ENCODE results near the gene NOL8.

The NOL8 gene

GRCh38 chr9:92325269-92325990 lies at the start of gene NOL8, which contains the start of gene CENPP:
TSS of gene NOL8 (minus strand) at chr9:92325350. CDS start at chr9:92324161, 1,189 bp downstream.
TSS of gene CENPP (plus strand) at chr9:92325953.
- DNase-seq, result peak; percentile 84 to 93

- no peak for DNase-seq
Observed at GRCh38 chr9:92373167-92373566, 48.0 kb upstream of the NOL8 start.

- DNase-seq, result no peak
Observed at GRCh38 chr9:92369075-92369474, 43.9 kb upstream of the NOL8 start.

GRCh38 chr9:92360083-92360482 lies 34.9 kb upstream of the NOL8 start:
- no peak for DNase-seq

- no peak for DNase-seq
Observed at GRCh38 chr9:92359394-92359995, 34.3 kb upstream of the NOL8 start.

GRCh38 chr9:92353051-92353450 lies 27.9 kb upstream of the NOL8 start:
- DNase-seq, result no peak

GRCh38 chr9:92350740-92351133 lies 25.6 kb upstream of the NOL8 start:
- DNase-seq, result no peak

GRCh38 chr9:92349771-92350739 lies 24.9 kb upstream of the NOL8 start:
- DNase-seq, result no peak

GRCh38 chr9:92345582-92345981 lies 20.4 kb upstream of the NOL8 start:
- DNase-seq, result no peak

- DNase-seq, result no peak
Observed at GRCh38 chr9:92342825-92343488, 17.8 kb upstream of the NOL8 start.

- DNase-seq, result no peak
Observed at GRCh38 chr9:92341578-92341977, 16.4 kb upstream of the NOL8 start.

GRCh38 chr9:92333282-92333634 lies 8.1 kb upstream of the NOL8 start:
- no peak for DNase-seq

GRCh38 chr9:92332577-92333281 lies 7.6 kb upstream of the NOL8 start:
- no peak for DNase-seq

GRCh38 chr9:92328225-92328624 lies 3.1 kb upstream of the NOL8 start:
- DNase-seq, result no peak

GRCh38 chr9:92327283-92327850 lies 2.2 kb upstream of the NOL8 start:
- no peak for DNase-seq

- no peak for DNase-seq
Observed at GRCh38 chr9:92325991-92326500, 896 bp upstream of the NOL8 start.

GRCh38 chr9:92324889-92325268 lies 271 bp downstream of the NOL8 start:
- DNase-seq, result no peak

- no peak for DNase-seq
Observed at GRCh38 chr9:92324431-92324830, 719 bp downstream of the NOL8 start.

GRCh38 chr9:92315456-92315855 lies 9.7 kb downstream of the NOL8 start:
- DNase-seq, result no peak

- no peak for DNase-seq
Observed at GRCh38 chr9:92313624-92314012, 11.5 kb downstream of the NOL8 start.

- no peak for DNase-seq
Observed at GRCh38 chr9:92312887-92313623, 12.1 kb downstream of the NOL8 start.
